Measurements from ENCODE around the gene DIP2C. TPM values are rescaled to one million over a fixed set of nuclear protein-coding genes. Genes with fewer than 3 reads are reported as not detected.
A peak's percentile ranks its signal among the peaks of the same experiment; 100 is the strongest.

Gene DIP2C
- total and polyA plus RNA-seq, 3 donors from 2014 or later: 14.9 to 43.4 (median 30.1) TPM

DNA sequence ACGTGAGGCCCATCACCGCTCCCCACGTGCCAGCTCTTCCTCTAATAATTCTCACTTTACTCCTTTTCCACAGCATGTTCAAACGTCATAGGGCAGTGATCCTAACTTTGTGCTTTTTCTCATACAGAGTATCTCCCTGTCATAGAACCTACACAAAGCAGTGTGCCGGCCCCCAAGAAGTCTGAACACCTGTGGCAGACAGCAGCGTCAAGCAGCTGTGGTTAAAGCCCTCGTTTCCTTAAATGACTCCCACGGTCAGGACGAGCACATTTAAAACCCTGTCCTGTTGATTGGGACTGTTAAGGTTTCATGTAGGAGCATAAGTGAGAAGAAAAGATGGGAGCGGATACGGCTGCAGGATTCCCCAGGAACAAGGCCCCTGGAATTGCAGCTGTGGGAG lies 267.2 kb downstream of the DIP2C start:
- intact Hi-C loops (cut with DNase I; ENCODE audit: low total_unique reads): no loop called here
- H3K9me3 ChIP-seq: no peaks in the 10 kb centered on the region
- no peak overlapping the region for H3K4me3 ChIP-seq
- no peaks in the 10 kb centered on the region for H3K4me1 ChIP-seq
- 87 to 91% methylated on average over 11 of the region's 11 CpGs for WGBS, 2 donors
- no peaks in the 10 kb centered on the region for H3K27me3 ChIP-seq
- TF ChIP-seq, protein P1, sequence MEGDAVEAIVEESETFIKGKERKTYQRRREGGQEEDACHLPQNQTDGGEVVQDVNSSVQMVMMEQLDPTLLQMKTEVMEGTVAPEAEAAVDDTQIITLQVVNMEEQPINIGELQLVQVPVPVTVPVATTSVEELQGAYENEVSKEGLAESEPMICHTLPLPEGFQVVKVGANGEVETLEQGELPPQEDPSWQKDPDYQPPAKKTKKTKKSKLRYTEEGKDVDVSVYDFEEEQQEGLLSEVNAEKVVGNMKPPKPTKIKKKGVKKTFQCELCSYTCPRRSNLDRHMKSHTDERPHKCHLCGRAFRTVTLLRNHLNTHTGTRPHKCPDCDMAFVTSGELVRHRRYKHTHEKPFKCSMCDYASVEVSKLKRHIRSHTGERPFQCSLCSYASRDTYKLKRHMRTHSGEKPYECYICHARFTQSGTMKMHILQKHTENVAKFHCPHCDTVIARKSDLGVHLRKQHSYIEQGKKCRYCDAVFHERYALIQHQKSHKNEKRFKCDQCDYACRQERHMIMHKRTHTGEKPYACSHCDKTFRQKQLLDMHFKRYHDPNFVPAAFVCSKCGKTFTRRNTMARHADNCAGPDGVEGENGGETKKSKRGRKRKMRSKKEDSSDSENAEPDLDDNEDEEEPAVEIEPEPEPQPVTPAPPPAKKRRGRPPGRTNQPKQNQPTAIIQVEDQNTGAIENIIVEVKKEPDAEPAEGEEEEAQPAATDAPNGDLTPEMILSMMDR (IDR thresholded peaks at IDR 0.05): no peak
- TF ChIP-seq POLR2A (IDR thresholded peaks at IDR 0.05): no peak
- no peak overlapping the region for H3K27ac ChIP-seq
- H3K36me3 ChIP-seq (ENCODE audit: low read depth, missing control alignments): no peaks in the 10 kb centered on the region
- DNase-seq: no peak

DNA sequence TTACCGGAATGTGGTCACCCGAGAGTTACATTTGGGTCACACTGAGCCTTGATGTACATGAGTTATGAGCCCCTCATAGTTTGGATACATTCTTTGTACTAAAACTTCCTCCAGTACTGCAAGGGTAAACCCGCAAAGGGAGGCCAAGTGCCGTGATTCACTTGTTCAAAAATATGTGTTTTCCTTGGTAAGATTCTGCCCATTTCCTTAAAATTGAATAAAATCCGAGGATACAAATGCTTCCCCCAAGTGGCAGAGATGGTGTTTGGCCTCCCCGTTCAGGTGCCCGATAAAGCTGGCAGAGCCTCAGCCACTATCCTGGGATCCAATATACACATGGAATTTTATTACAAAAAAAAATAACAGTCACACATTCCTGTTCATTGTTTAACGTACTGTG lies 268.3 kb downstream of the DIP2C start:
- DNase-seq: no peak
- no peak for TF ChIP-seq POLR2A (IDR thresholded peaks at IDR 0.05)
- TF ChIP-seq, protein P1 (IDR thresholded peaks at IDR 0.05): no peak
- intact Hi-C loops (cut with DNase I; ENCODE audit: low total_unique reads): no loop called here
- Histone ChIP-seq H3K27me3 (no peaks in the 10 kb centered on the region), H3K27ac (peak overlapping the region in 1 of 2 donors; percentile 29), H3K9me3 (no peaks in the 10 kb centered on the region), H3K36me3 (ENCODE audit: low read depth, missing control alignments) (no peaks in the 10 kb centered on the region), H3K4me1 (no peaks in the 10 kb centered on the region), H3K4me3 (no peak overlapping the region)
- WGBS, 2 donors: 41 to 62% methylated on average over 8 of the region's 8 CpGs

DNA sequence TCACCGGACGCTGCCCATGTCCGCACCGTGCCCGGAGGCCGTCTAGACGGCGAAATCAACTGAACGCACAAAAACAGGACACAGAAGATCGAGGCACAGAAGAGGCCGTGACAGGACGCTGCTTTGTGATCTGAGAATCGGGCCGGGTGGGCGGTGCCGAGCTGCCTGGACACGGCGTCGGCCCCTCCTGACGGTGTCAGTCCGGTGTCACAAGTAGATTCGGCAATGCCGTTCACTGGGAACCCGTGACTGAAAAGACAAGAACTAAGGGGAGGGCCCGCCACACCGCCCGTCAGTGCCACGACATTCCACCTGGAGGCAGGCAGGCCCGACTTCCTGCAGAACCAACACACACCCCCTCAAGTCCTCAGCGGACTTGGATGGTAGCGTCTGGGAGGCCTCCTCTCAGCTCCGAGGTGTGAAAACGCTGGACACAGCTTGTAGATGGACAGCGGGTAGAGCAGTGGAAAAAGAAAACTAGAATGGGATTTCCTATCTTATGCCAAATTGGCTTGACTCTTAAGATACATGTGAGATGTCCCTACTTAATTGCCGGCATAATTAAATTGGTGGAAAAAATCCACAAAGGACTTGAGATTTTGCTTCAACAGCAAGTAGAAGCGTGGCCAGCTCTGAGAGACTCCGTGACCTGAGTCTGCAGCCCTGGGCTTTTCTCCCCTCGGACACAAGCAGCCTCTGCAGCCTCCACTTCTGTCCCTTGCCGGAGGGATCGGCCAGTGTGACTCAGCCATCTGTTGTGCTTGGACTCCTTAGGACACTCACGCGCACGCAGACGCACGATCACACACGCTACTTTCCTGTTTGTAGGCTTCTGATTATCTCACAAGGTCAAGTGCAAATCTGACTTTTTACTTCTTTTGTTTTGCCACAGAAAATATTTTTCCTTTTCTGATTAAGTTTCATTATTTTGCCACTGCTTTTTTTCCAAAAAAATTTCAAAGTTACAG lies 269.0 kb downstream of the DIP2C start:
- peak; percentile 79 for DNase-seq
- Histone ChIP-seq H3K27ac (peak overlapping the region in 1 of 2 donors; percentile 29), H3K4me1 (no peaks in the 10 kb centered on the region), H3K4me3 (no peak overlapping the region), H3K9me3 (no peaks in the 10 kb centered on the region), H3K27me3 (no peaks in the 10 kb centered on the region), H3K36me3 (ENCODE audit: low read depth, missing control alignments) (no peaks in the 10 kb centered on the region)
- intact Hi-C loops (cut with DNase I; ENCODE audit: low total_unique reads): no loop called here
- TF ChIP-seq, protein P1 (IDR thresholded peaks at IDR 0.05): no peak
- TF ChIP-seq POLR2A (IDR thresholded peaks at IDR 0.05): no peak
- 77 to 86% methylated on average over 45 to 46 of the region's 46 CpGs for WGBS, 2 donors

DNA sequence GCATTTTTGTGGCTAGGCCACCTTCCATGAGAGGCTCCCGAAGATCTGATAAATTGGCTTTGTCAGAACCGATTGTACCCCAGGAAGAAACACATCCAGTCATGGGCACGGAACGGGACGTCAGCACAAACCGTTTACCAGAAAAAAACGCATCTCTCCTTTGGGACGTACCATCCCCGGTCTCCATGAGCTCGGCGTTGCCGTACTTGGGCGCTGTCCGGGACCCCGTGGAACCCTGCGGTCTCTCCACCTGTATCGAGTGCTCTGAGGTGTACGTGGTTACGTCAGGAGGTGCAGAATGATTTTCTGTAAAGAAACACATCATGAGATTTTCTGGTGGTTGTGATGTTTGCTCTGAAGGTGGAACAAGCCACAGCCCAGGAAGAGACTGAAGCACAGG lies 270.6 kb downstream of the DIP2C start:
- no peaks in the 10 kb centered on the region for H3K4me1 ChIP-seq
- H3K27me3 ChIP-seq: no peaks in the 10 kb centered on the region
- no peak for TF ChIP-seq POLR2A (IDR thresholded peaks at IDR 0.05)
- TF ChIP-seq, protein P1 (IDR thresholded peaks at IDR 0.05): no peak
- intact Hi-C loops (cut with DNase I; ENCODE audit: low total_unique reads): no loop called here
- no peaks in the 10 kb centered on the region for H3K36me3 ChIP-seq (ENCODE audit: low read depth, missing control alignments)
- no peak overlapping the region for H3K27ac ChIP-seq
- no peaks in the 10 kb centered on the region for H3K9me3 ChIP-seq
- WGBS, 2 donors: 97% methylated on average over 18 to 19 of the region's 19 CpGs
- H3K4me3 ChIP-seq: no peak overlapping the region
- DNase-seq: no peak

Measured in testis (tissue), 3 donors.